NCI-H2107 treated with DMSO at 0.1 percent for 48 hours (cell line): ENCODE measurements around the gene INPP5K.
A peak's percentile ranks its signal among the peaks of the same experiment; 100 is the strongest.
"Not testable (repeated sequence)": the region's sequence is repeated elsewhere in the genome, so short reads cannot be mapped to it uniquely, and the experiment has no call there.

ENCODE experiments used
- DNase-seq: peaks from one replicate; lab custom pipeline; 2025; ENCODE audit not compliant: unreplicated experiment; lab: John Stamatoyannopoulos, UW

The INPP5K gene

DNA sequence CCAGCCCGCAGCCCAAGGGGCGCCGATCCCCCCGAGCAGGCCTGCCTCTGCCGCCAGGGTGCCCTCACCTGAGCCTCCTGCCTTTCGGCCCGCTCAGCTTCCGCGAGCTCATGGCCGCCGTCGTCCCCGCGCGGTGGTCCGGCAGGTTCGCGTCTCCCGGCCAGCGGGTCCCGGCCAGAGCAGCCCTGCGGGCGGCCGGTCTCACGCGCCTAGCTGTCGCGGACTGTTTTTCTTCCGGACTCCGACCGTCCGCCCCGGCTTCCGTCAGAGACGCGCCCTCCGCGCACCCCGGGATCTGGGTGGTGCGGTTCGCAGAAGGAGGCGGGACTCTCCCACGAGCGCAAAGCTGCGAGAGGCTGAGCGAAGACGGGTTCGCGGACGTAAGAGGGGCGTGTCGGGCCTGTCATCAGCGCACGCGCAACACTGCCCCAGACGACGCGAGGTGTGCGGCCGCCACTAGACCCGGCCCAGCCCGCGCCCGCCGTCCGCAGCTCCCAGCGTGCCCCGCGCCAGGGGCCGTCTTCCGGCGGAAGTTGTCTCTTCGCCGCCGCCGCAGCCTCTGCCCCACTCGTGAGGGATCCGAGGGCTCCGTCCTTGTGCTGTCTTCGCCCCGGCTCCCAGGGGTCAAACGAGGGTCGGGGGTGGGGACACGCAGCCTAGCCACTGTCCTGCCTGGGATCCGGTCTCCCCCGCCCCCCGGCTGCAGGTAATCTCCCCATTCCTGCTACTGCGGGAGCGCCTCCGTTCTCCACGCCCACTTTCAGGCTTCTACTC lies at the start of gene INPP5K:
Gene INPP5K, minus strand, starts transcription at position 225 of the 774 bp plus-strand sequence. Its CDS starts 113 bp downstream, at position 112.
- DNase-seq, result peak; percentile 71

DNA sequence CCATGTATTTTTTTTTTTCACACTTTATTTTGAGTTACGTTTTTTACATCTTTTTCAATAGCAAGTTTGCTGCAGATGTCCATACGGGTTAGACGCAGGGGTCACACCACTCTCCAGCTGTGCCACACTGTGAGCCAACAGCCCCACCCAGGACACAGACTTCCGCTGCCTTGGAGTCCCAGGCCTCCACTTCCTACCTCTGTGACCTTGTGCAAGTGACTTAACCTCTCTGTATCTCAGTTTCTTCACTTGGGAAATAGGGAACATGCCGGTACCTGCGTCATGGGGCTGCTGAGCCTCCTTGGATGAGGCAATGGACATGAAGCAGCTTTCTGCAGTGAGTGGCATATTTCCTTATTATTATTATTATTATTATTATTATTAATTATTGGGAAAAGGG lies 49.5 kb upstream of the INPP5K start:
- no peak for DNase-seq

DNA sequence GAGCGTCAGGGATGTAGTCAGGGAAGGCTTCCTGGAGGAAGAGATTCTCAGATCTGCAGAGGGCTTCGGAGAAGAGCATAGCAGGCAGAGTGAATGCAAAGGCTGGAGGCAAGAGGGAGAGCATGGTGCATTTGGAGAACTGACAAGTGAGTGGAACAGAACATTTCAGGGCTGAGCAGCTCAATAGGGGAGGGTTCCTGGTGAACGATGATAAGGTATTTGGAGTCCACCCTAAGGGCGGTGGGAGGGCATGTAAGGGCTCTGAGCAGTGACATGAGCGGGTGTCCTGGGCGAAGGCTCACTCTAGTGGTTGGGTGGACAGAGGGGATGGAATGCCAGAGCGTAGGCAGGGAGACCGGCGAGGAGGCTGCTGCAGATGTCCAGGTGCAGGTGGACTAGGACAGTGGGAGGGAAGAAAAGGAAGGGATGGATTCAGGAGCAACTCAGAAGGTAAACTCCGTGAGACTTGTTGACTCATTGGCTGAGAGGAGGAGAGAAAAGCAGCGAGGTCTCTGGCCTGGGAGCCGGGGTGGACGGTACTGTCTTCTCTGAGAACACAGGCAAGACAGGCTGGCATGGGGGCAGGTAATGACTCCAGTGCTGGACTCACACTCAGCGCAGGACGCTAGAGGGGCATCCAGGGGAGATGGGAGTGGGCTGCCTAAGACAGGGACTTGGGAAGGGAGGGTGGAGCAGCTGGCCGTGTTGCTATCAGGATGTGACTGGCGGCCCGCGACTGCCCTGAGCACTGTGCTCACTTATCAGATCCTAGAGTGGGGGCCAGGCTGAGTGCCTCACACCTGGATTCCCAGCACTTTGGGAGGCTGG lies 47.6 kb upstream of the INPP5K start:
- DNase-seq, result no peak

DNA sequence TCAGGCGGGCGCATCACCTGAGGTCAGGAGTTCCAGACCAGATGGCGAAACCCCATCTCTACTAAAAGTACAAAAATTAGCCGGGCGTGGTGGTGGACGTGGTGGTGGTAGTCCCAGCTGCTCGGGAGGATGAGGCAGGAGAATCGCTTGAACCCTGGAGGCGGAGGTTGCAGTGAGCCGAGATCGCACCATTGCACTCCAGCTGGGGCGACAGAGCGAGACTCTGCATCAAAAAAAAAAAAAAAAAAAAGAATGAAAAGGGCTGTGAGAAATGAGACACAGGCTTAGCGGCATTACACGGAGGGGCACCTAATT lies 47.0 kb upstream of the INPP5K start:
- DNase-seq, result not testable (repeated sequence)

DNA sequence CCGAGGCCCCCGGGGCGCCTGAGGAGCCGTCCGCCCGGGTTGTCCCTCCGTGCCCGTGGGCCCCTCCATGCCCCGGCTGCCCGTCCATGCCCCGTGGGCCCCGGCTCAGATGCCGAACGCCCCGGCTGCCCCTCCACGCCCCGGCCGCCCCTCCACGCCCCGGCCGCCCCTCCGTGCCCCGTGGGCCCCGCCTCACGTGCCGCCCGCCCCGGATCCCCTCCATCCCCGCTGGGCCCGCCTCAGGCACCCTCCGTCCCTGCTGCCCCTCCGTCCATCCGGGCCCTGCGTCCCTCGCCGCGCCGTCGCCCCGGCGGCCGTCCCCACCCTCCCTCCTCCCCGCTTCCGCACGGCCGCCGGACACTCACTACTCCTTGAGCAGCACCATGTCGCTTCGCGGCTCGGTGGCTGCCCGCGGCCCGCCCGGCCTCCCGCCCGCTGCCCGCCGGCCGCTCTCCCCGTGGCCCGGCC lies 45.8 kb upstream of the INPP5K start:
- no peak for DNase-seq

DNA sequence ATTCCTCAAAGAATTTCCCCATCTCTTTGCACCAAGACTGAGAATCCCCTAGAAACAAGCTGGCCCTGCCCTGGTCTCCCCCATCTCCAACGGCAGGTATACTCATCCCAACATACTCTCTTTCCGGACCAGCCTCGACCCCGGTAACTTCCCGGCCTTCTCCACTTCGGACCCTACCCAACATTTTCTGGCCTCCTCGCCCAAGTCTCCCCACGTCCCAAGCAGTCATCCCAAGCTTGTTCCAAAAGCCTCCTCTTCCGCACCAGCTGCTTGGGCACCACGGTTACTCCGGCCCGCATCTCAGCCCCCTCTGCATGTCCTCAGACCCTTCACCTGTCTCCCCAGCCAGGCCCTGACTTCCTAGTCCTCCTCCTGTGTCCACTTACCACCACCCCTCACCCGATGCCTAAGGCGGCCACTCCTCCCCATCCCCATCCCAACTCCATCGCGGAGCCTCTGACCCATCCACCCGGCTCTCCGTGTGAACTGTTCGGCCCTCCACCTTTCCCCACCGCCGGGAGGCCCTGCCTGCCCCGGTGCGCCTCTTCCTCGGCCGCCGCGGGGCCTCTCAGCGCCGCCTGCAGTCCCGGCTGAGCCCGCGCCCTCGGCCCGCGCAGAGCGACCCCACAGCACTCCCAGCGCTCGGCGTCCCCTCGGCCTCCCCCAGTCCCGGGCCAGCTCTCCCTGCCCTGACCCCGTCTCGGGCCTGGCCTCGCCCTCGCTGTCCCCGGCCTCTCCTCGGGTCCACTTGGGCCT lies 45.2 kb upstream of the INPP5K start:
- no peak for DNase-seq

DNA sequence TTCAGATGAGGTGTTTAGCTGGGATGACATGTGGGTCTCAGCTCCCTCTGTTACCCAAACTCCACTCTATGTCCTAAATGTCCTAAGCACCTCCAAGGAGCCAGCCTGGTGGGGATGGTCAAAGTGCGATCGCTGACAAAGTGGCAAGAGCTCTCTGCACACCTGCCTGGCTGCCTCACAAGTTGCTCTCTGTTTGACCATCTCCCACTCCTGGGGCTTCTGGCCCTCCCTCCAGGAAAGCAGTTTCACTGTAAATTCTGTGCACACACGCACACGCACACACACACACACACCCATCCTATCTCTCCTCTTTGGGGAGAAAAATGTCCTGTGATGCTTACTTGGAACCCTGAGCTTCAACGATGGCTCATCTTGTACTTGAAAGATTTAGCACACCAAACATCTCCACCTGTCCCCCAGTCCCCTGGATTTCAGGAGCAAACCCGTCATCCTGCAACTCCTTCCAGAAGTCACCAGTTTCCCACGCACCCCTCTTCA lies 44.5 kb upstream of the INPP5K start:
- no peak for DNase-seq

DNA sequence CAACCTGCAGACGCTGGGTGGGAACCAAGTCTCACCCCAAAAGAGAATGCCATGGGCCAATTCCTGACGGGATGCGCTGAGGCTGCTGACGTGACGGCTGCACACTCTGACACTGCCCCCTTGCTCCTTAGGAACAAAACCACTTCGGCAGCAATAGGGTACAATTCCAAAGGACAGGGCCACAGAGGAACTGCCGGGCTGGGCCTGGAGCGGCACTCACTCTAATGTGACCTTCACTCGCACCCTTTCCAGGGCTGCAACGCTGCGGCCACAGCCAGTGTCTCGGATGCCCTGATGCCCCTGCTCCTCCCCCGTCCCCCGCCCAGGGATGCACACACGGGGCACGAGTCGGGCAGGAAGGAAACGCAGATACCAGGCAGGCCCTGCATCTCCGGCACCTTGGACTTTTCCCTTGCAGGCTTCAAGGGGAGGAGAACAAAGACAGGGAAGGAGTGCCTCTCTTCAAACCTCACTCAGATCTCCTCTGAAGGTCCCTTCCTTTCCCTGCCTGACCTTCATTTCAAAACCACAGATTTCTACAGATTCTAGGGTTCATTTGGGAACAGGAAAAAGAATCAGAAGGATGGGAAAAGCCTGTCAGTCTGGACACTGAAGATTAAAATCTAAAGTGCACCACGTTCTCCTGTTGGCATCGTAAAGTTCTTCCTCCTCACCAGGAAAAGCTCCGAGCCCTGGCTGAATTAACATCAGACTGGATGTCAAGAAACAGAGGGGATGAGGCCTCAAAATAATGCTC lies 43.9 kb upstream of the INPP5K start:
- DNase-seq, result no peak

DNA sequence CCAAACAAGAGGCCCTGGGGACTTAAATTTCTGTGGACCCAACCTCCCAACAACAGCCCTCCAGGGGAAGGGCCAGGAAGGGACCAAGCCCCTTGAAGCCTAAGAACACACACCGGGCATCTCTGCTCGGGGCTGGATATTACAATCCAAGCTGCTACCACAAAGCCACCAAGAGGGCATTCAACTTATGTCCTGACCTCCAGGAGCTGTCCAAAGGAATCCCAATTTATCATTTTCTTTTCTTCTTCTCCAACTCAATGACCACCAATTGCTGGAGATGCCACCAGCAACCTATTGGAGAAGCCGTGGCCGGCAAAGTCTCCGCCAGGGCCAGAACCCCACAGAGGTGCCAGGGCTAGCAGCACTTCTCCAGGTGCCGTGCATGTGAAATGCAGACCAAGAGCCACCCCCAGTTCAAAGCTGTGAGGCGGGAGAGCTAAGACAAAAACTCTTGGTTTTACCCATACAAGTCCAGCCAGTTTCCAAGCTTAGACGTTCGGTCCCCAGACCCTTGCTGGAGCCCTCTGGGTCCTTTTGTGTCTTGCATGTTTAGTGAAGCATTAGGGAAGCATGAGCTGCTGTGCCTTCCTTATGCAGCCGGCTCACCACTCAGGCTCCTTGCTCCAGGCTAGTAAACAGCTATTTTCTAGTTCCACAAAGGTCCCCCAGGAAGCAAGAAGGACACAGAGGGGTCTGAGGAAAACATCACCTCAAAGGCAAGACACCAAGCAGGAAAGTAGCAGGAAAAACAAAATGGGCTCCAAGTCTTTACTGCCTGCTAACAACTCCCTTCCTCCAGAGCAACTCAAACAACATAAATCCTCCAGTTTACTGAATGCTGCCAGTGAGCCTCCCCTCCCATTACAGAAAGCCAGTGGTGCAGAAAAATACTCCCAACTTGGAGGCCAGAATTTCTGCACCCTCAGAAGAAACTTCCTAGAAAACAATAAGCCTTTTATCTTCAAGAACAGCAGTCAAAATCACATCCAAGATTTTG lies 42.9 kb upstream of the INPP5K start:
- DNase-seq, result no peak

DNA sequence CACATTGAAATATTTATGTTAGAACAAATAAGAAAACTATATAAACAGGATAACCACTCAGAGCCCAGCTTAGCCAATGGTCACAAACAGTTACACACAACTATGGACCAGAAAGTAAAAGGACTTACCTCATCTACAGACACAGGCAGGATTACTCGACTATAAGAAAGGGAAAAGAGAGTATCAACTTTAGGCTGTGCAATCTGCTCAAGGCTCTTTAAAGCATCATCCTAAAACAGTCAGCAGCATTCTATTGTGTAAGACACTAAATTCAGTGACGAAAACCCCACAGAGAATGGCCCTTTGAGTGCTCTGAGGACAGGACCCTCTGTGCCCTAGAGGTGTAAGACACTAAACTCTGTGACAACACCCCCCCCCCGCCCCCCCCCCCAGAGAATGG lies 42.0 kb upstream of the INPP5K start:
- DNase-seq, result no peak

DNA sequence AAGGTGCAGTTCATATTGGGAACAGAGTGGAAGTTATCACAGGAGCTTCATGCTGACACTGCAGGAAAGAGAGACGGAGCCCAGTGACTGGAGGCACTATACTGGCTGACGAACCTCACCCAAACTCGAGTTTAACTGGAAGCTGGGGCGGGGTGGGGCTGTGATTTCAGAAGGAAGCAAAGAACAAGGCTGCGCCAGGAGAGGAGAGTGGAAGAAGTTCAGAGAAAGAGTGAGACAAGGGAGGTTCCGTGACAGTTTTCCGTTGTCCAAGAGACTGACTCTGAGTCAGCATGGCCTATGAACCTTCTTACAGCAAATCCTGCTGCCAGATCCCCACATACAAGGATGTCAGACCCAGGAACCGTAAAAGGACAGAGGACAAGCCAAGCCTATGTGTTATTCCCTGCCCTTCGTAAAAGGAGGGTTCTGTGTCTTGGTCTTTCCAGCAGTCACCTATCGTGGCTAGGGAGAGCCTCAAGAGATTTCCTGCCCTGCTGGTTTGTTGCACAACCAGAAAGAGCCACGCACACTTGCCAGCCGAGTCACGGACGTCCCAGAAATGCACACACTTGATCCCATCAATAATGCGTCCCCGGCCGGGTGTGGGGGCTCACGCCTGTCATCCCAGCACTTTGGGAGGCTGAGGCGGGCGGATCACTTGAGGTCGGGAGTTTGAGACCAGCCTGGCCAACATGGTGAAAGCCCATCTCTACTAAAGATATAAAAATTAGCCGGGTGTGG lies 41.1 kb upstream of the INPP5K start:
- no peak for DNase-seq

DNA sequence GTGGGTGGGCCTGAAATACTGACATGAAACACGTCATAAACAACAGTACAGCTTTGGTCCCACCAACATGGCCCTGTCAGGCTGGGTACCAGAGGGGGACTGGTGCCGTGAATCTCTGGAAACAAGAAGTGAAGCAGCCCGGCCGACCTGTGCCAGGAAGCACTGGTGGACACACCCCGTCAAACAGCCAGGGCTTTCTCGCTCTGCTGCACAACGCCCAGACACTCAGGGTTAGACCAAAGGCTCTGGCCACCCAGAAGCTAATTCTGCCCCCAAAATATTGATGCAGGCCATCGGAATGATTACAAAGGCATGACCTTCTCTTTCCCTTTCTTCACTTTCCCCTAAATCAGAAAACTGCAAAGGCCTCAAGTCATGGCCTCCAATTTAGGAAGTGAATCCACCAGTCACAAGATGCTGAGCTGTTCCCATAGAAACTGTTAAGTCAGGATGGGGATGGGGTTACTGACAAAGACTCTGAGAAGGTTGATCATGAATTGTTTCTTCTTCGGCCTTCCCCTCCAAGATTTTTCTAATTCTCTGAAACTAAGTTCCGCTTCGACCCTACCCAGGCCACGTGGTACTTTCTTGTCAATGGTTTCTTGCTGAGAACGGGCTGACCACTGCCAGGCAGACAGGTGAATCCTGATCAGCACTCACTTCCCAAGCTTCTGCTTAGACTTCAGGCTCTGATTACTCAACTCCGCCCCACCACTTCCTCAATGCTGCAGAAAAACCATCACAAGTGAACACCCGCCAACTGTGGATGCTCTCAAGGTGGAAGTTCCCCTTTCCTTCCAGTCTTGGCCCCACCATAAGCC lies 39.4 kb upstream of the INPP5K start:
- DNase-seq, result no peak

DNA sequence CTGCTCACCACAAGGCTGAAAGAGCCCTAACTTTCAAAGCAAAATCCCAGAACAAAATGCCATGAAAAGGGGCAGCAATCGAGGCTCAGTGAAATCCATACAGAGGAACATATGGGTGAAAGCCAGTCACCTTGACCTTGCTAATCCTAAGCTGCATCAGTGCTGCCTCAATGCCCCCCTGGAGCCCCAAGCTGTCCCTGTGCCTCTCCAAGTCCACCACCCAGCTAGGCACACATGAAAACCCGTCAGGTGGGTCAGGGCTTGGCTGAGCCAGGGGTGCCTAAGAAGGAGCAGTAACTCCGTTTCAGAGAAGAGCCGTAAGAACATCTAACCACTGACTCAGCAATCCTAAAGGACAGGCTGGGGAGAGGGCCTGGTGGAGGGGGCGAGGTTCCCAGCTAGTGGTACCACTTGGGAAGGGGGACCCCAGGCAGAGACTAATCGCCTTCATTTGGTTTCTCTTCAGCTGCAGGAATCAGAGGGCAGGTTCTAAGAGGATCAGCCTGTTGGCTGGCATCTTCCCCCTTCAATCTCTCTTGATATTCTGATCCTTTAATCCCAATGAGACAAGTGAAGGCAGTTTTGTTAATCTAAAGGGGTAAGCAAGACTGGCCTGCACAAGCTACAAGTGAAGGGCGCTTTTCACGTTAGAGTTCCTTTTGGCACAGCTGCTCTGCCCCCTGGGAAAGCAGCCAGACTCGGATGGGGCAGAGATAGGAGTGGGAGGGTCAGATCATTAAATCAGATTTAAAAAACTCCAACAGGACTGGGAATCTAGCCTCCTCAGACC lies 38.5 kb upstream of the INPP5K start:
- DNase-seq, result no peak

DNA sequence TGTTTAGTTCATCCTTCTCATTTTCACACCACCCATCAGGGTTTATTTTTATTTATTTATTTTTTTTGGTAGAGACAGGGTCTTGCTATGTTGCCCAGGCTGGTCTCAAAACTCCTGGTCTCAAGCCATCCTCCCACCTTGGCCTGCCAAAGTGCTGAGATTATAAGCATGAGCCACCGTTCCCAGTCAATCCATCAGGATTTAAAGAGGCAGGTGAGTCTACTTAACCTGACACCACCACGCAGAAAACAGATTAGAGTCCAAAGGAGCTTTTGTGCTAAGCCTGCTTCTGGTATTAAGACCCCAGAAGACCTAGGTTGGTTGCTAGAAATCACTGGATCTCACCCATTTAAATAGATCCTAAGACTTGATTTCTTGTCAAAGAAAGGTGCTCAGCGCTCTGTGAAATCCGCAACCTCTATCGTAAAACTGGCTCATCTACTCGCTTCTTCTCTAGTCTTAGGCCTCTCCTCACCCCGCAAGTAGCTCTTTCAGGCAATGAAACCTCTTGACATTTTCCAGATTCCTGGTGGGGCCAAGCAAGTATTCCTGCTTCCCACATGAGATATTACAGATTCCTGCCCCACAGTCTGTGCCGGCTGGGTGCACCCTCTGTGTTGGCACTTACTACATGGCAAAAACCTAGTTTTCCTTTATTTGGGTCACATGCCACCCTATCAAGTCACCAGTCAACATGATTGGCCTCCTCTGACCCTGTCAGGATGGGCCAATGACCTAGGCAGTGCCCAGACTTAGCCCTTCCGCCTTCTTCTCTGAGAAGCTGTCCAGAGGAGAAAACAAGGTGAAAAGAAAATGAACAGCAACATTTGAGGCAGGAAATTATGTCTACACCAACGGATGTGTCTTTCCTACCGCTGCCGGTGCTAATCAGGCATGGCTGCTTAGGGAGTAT lies 37.2 kb upstream of the INPP5K start:
- no peak for DNase-seq

DNA sequence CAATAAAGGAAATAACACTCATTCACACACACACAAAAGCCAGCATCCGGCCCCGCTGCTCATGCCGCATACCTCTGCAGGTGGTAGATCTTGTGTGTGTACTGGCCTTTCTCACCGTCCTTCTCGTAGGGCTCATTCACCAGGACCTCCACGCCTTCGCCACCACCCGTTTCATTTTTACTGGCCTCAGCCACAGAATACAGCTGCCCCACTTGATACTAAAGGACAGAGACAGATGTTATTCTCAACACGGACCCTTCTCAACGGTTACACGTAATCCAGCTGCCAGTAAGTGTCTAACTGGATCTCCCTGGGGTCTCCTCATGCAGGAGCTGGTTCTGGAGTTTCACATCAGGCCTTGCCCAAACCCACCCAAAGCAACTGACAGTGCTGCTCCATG lies 36.5 kb upstream of the INPP5K start:
- DNase-seq, result no peak

DNA sequence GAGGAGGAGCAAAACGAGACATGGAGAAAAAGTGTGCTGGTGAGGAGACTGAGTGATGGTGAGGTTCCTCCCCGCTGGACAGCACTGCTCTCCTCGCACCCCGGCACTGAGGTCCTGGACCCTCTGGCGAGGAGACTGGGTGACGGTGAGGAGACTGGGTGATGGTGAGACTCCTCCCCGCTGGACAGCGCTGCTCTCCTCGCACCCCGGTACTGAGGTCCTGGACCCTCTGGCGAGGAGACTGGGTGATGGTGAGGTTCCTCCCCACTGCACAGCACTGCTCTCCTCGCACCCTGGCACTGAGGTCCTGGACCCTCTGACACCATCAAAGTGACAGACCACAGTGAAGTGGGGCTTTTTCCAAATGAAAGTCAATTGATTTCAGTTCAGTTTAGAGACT lies 35.3 kb upstream of the INPP5K start:
- no peak for DNase-seq
